HG03060 (cell line): ENCODE measurements around the gene KMT2D.

Experiments
- ATAC-seq: cut with Tn5 transposase; IDR thresholded peaks from one replicate; pipeline ENCODE4 v1.9.1; 2021; ENCODE audit warnings: low read depth, moderate number of reproducible peaks; ENCODE audit not compliant: unreplicated experiment

Gene KMT2D

GRCh38 chr12:49022558-49023178 is 37.9 kb downstream of the KMT2D start:
- no peak for ATAC-seq

GRCh38 chr12:49021292-49021915 is 39.2 kb downstream of the KMT2D start:
- ATAC-seq = no peak

- no peak for ATAC-seq
Observed at GRCh38 chr12:49020441-49020840, 40.2 kb downstream of the KMT2D start.

- ATAC-seq = no peak
Observed at GRCh38 chr12:49019443-49020324, 40.9 kb downstream of the KMT2D start.

GRCh38 chr12:49019120-49019430 is 41.5 kb downstream of the KMT2D start:
- no peak for ATAC-seq

- ATAC-seq = peak; percentile 83
Observed at GRCh38 chr12:49018261-49019119, 42.1 kb downstream of the KMT2D start, which contains the start of gene PRKAG1. PRKAG1 (minus strand) TSS chr12:49018776; CDS start chr12:49018740, 36 bp downstream.

GRCh38 chr12:49017891-49018260 is 42.7 kb downstream of the KMT2D start:
- ATAC-seq = no peak

GRCh38 chr12:49015196-49015595 is 45.4 kb downstream of the KMT2D start:
- ATAC-seq = no peak

GRCh38 chr12:49014547-49014946 is 46.0 kb downstream of the KMT2D start:
- no peak for ATAC-seq

- ATAC-seq = no peak
Observed at GRCh38 chr12:49013428-49013827, 47.2 kb downstream of the KMT2D start.

- ATAC-seq = no peak
Observed at GRCh38 chr12:49012739-49013138, 47.9 kb downstream of the KMT2D start.
